Loucy (cell line): ENCODE measurements around the gene IDH2.
A peak's percentile ranks its signal among the peaks of the same experiment; 100 is the strongest.

ENCODE experiments used
- H2AFZ ChIP-seq: fragments of 200-600 bp; sonication (generic); 2 replicates; pipeline ENCODE4 v1.6.0; 2016; ENCODE audit warnings: antibody characterized with exemption, mild to moderate bottlenecking, low read length, moderate library complexity
- H3F3A ChIP-seq: fragments of 200-600 bp; 2 replicates; pipeline ENCODE4 v1.6.0; 2016; ENCODE audit warnings: antibody characterized with exemption, low read depth, mild to moderate bottlenecking
- H3K27me3 ChIP-seq: fragments of 200-600 bp; sonication (generic); 2 replicates; pipeline ENCODE4 v1.6.1; 2014; ENCODE audit warnings: low read length, mild to moderate bottlenecking; ENCODE audit not compliant: insufficient read depth, poor library complexity, severe bottlenecking
- H3K36me3 ChIP-seq: fragments of 200-600 bp; sonication (generic); 2 replicates; pipeline ENCODE4 v1.6.1; 2016; ENCODE audit warnings: low read length; ENCODE audit not compliant: insufficient read depth
- H3K4me1 ChIP-seq: fragments of 200-600 bp; sonication (generic); 2 replicates; pipeline ENCODE4 v1.5.1; 2014; ENCODE audit warnings: low read length, mild to moderate bottlenecking; ENCODE audit not compliant: insufficient read depth, poor library complexity, severe bottlenecking
- H3K4me2 ChIP-seq: fragments of 200-600 bp; sonication (generic); 2 replicates; pipeline ENCODE4 v1.6.0; 2014; ENCODE audit warnings: antibody characterized with exemption, low read length, low read depth, mild to moderate bottlenecking; ENCODE audit not compliant: poor library complexity, severe bottlenecking
- H3K4me3 ChIP-seq: fragments of 200-600 bp; sonication (generic); 2 replicates; pipeline ENCODE4 v1.5.1; 2014; ENCODE audit warnings: low read length, mild to moderate bottlenecking, mixed read lengths; ENCODE audit not compliant: poor library complexity, severe bottlenecking
- H3K79me2 ChIP-seq: fragments of 200-600 bp; sonication (generic); 2 replicates; pipeline ENCODE4 v1.6.1; 2014; ENCODE audit warnings: low read length; ENCODE audit not compliant: insufficient read depth
- H3K9ac ChIP-seq: fragments of 200-600 bp; sonication (generic); 2 replicates; pipeline ENCODE4 v1.6.0; 2014; ENCODE audit warnings: mild to moderate bottlenecking, low read depth, low read length, moderate library complexity; ENCODE audit not compliant: poor library complexity, severe bottlenecking
- H3K9me2 ChIP-seq: fragments of 200-600 bp; sonication (generic); replicated peaks from 2 replicates; pipeline ENCODE4 v1.6.1; 2016; ENCODE audit warnings: low read depth, low read length, mixed read lengths
- H3K9me3 ChIP-seq: fragments of 200-600 bp; sonication (generic); 2 replicates; pipeline ENCODE4 v1.6.1; 2014; ENCODE audit warnings: mild to moderate bottlenecking, antibody characterized with exemption, low read length, low read depth; ENCODE audit not compliant: insufficient read depth
- H4K20me1 ChIP-seq: fragments of 200-600 bp; sonication (generic); 2 replicates; pipeline ENCODE4 v1.6.0; 2014; ENCODE audit warnings: antibody characterized with exemption, low read length, mild to moderate bottlenecking; ENCODE audit not compliant: insufficient read depth, poor library complexity, severe bottlenecking
- EZH2phosphoT487 ChIP-seq: fragments of 200-600 bp; IDR thresholded peaks from 2 replicates; pipeline ENCODE4 v1.6.1; 2018; ENCODE audit warnings: antibody characterized with exemption, mild to moderate bottlenecking, moderate library complexity, borderline replicate concordance
- TF ChIP-seq, protein P1 (sequence below): fragments of 200-600 bp; sonication (generic); conservative IDR thresholded peaks from 2 replicates; pipeline ENCODE4 v1.5.1; 2014; ENCODE audit warnings: mild to moderate bottlenecking, antibody characterized with exemption, low read length

Gene IDH2

DNA sequence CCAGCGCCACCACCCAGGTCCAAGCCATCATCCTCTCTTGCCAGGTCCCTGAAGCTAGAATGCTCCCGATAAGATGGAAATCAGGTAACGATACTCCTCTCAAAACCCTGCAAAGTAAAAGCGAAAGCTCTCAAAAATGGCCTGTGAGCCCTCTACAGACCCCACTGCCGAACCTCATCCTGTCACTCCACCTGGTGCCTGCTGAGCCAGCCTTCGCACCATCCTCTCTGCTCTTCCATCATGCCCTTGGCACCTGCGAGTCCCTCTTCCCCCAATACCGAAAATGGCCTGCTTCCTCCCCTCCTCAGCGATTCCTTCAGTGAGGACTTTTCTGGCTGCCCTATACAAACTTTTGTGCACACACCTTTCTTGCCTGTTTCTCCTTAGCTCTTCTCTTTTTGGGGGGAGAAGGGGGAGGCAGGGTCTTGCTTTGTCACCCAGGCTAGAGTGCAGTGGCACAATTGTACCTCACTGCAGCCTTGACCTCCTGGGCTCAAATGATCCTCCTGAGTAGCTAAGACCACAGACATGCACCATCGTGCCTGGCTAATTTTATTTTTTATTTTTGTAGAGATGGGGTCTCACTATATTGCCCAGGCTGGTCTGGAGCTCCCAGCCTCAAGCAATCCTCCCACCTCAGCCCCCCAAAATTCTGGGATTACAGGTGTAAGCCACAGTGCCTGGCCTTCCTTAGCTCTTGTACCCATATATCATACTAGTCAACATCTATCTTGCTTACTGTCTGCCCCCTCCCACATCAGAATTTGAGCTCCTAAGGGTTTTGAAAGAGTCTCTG lies 3.0 kb downstream of the IDH2 start:
- TF ChIP-seq, protein P1, sequence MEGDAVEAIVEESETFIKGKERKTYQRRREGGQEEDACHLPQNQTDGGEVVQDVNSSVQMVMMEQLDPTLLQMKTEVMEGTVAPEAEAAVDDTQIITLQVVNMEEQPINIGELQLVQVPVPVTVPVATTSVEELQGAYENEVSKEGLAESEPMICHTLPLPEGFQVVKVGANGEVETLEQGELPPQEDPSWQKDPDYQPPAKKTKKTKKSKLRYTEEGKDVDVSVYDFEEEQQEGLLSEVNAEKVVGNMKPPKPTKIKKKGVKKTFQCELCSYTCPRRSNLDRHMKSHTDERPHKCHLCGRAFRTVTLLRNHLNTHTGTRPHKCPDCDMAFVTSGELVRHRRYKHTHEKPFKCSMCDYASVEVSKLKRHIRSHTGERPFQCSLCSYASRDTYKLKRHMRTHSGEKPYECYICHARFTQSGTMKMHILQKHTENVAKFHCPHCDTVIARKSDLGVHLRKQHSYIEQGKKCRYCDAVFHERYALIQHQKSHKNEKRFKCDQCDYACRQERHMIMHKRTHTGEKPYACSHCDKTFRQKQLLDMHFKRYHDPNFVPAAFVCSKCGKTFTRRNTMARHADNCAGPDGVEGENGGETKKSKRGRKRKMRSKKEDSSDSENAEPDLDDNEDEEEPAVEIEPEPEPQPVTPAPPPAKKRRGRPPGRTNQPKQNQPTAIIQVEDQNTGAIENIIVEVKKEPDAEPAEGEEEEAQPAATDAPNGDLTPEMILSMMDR = no peak
- Histone ChIP-seq H3K4me2 (peak overlapping the region; percentile 84), H3K4me3 (peak overlapping the region; percentile 93), H3F3A (0 out of 2 replicates have a peak, but pooled peaks cover 3% of the 10 kb centered on the region), H3K9ac (peak overlapping the region; percentile 94), H3K4me1 (peaks cover 51% of the 10 kb centered on the region), H3K79me2 (peaks cover 71% of the 10 kb centered on the region), H3K9me2 (no peaks in the 10 kb centered on the region), H3K27me3 (no peaks in the 10 kb centered on the region), H2AFZ (no peak overlapping the region), H4K20me1 (peaks cover 28% of the 10 kb centered on the region), H3K36me3 (no peaks in the 10 kb centered on the region), H3K9me3 (no peaks in the 10 kb centered on the region)

DNA sequence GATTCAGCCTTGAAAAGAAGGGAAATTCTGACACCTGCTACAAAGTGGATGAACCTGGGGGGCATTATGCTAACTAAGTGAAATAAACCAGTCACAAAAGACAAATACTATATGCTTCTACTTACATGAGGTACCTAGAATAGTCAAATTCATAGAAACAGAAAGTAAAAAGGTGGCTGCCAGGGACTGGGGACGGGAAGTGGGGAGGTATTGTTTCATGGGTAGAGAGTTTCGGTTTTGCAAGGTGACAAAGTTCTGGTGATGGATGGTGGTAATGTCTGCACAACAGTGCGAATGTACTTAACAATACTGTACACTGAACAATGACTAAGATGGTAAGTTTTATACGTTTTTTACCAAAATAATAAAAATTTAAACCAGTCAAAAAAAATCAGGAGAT lies 4.8 kb downstream of the IDH2 start:
- Histone ChIP-seq H3K4me2 (peak overlapping the region; percentile 84), H3K36me3 (no peaks in the 10 kb centered on the region), H3K79me2 (peaks cover 84% of the 10 kb centered on the region), H3K4me3 (peak overlapping the region; percentile 63), H3F3A (0 out of 2 replicates have a peak, but pooled peaks cover 3% of the 10 kb centered on the region), H3K9me3 (no peaks in the 10 kb centered on the region), H2AFZ (no peak overlapping the region), H3K9ac (peak overlapping the region; percentile 16), H4K20me1 (peaks cover 32% of the 10 kb centered on the region), H3K9me2 (no peaks in the 10 kb centered on the region), H3K4me1 (peaks cover 51% of the 10 kb centered on the region), H3K27me3 (no peaks in the 10 kb centered on the region)
- no peak for TF ChIP-seq EZH2phosphoT487
- TF ChIP-seq, protein P1 = no peak

DNA sequence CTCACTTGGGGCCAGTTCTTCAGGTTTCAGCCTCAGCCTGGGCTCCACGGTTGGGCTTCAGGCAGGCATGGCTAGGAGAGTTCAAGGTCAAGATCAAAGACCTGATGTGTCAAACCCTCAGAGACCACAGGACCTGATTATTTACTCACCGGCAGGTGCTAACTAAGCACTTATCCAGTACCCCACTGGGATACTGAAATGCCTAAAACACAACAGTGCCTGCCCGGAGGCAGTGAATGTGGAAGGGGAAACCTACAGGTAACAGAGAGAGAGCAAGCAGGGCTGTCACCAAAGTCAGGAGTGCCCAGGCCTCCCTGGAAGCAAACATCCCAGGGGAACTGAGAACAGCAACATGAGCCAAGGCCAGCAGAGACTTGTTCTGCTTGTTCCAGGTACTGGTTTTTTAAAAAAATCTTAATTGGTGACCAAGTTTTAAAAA lies 6.7 kb downstream of the IDH2 start:
- Histone ChIP-seq H2AFZ (no peak overlapping the region), H3K27me3 (no peaks in the 10 kb centered on the region), H3F3A (0 out of 2 replicates have a peak, but pooled peaks cover 3% of the 10 kb centered on the region), H3K4me2 (peak overlapping the region; percentile 20), H3K79me2 (peaks cover 73% of the 10 kb centered on the region), H3K9me2 (no peaks in the 10 kb centered on the region), H3K4me3 (no peak overlapping the region), H3K36me3 (peaks cover 10% of the 10 kb centered on the region; the same call in 1 of the 2 replicates), H3K9ac (no peak overlapping the region), H3K9me3 (no peaks in the 10 kb centered on the region), H3K4me1 (peaks cover 41% of the 10 kb centered on the region), H4K20me1 (peaks cover 23% of the 10 kb centered on the region)
- TF ChIP-seq EZH2phosphoT487 = no peak
- TF ChIP-seq, protein P1 = no peak
